Upper lobe of left lung (tissue), 4 donors: ENCODE results near the gene AIMP1.

Source experiments
- CTCF ChIP-seq, 6 experiments: fragments of 450-650 bp in 4 of 6; fragments of 200-600 bp in 2 of 6; sonication (generic) in 2 of 6; IDR thresholded peaks; one replicate each; pipeline ENCODE4 v1.5.1; 2016 to 2019; ENCODE audit warnings: antibody characterized with exemption in 6 of 6
- EP300 ChIP-seq, 4 donors: sonication (generic); formaldehyde crosslinking; IDR thresholded peaks; one replicate each; pipeline ENCODE4 v1.5.1; 2017; ENCODE audit warnings: antibody characterized with exemption in 4 of 4, control low read depth in 2 of 4
- POLR2A ChIP-seq, 4 donors: fragments of 450-650 bp; IDR thresholded peaks; one replicate each; pipeline ENCODE4 v1.5.1; 2016 to 2017; ENCODE audit warnings: antibody characterized with exemption in 4 of 4, mild to moderate bottlenecking in 2 of 4

DNA sequence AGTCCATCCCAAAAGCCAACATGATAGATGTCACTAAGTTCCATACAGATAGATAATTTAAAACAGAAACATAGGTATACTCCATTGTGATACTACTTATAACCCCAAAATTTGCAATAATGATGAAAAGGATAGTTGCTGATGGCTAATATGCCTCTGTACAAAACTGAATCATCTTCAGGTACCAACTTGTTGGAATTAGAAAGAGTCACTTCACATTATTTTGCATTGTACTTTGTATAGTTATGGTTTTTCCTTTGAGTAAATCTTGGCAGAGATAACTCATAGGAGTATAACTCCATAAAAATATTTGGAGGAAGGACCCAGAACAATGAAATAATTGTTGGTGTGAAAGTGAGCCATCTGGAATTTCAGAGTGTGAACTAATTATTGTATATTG lies 34.7 kb downstream of the AIMP1 start:
- TF ChIP-seq CTCF (IDR thresholded peaks at IDR 0.05), result no peak
- TF ChIP-seq POLR2A (IDR thresholded peaks at IDR 0.05), result no peak
- no peak for TF ChIP-seq EP300 (IDR thresholded peaks at IDR 0.05)
